Raji (cell line): ENCODE measurements around the gene PPP1R13B.

Source experiments
- POLR2A ChIP-seq: IDR thresholded peaks from 2 replicates; pipeline ENCODE4 v1.6.1; 2011; ENCODE audit warnings: low read depth, low read length, control low read depth; ENCODE audit not compliant: insufficient read depth

The PPP1R13B gene

DNA sequence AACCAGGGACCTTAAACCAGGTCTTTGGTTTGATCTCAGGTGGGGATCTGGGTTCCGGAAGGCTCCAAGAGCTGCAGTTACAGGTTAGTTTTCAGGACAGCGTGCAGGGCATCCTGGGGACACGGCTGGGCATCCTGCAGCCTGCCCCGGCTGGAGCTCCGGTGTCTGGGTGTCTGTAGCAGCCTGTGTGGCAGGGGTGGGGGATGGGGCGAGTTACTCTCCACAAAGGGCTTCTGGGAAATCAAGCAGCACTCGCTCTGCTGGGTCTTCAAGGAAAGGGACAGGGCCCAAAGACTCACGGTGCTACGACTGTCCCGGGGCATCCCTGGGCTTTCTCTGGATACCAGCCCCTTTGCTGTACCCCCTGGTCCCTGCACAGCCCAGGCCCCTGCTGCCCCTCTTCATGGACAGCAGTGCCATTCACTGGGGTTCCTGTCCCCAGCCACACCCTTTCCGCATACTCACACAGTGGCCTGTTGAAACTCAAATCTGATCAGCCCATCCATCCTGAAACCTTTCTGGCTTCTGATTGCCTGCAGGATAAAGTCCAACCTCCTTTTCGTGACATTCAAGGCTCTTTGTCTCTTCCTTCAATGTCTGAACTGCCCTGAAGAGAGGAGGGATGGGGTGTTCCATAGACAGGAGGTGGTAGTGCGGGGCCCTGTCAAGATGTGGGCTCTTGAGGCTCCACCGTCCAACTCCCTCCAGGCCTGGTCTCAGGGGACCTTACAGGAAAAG lies 22.2 kb upstream of the PPP1R13B start:
- TF ChIP-seq POLR2A: no peak

DNA sequence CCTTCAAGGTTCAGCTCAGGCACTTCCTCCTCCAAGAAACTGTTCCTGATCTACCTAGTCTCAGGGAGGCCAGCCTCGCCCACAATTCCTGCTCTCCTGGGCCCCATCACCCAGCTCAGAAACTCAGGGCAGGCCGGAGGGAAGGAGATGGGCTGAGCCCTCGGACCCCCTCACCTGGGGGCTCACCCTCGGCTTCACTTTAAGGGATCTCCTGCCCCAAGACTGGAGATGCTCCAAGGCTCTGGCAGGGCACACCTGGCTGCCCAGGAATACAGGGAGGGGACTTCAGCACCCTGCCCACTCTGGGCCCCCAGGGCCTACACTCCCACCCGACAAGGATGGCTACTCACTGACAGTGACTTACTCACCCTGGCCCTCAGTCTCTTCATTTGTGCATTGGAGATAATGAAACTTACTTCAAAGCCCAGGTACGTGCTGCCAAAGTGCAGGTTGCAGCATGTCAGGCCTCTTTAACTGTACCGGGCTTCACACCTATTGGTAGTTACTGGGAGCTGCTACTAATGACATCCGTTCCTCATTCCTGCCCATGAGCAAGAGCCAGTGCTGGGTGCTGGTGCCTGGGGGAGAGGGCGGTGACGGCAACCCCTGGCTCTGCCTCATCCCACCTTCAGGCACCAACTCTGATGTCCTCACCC lies 21.0 kb upstream of the PPP1R13B start:
- TF ChIP-seq POLR2A: no peak

DNA sequence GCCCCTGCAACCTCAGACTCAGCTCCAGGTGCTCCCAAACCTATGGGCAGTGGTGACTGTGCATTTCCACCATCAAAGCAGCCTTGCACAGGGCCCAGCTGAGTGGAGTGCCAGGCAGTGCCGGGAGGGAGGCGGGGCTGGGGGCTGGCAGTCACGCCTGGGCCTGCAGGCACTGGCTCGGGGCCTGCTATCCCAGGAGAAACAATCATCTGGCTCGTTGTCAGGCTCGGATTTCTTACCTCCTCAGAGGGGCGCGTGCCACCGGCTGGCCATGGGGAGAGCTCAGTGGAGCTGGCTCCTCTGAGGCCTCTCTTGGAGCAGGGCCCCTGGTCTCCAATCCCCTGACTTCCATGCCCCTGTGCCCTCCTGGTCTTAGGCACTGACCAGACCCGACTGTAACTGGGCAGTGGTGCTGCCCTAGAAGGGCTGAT lies 20.2 kb upstream of the PPP1R13B start:
- TF ChIP-seq POLR2A: no peak

DNA sequence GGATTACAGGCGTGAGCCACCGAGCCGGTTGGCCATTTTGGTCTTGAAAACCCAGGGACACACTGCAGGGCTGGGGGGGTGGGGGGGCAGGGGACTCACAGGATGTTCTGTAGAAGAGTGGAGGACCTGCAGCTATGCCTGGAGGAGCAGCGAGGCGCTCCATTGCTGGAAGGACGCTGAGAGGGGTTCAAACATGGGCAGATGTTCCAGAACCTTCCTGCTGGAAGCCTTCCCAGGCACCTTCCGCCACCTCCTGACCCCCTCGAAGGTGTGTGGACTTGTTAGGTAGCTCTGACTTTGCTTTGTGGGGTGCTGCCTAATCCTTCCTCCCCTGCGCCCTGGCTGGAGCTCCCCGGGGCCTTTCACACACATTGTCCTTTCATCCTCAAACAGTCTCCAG lies 19.6 kb upstream of the PPP1R13B start:
- TF ChIP-seq POLR2A: no peak

DNA sequence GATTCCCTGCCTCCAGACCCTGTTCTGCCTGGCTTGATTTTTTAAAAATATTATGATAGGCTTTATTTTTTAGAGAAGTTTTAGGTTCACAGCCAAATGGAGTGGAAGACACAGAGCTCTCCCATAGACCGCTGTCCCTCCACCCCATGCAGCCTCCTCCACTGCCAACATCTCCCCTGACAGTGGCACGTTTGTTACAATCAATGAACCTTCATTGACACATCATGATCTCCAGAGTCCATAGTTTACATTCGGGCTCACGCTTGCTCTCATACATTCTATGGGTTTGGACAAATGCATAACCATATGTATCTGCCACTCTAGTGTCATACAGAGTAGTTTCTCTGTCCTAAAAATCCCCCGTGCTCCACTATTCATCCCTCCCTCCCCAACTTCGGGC lies 15.9 kb upstream of the PPP1R13B start:
- TF ChIP-seq POLR2A: no peak

DNA sequence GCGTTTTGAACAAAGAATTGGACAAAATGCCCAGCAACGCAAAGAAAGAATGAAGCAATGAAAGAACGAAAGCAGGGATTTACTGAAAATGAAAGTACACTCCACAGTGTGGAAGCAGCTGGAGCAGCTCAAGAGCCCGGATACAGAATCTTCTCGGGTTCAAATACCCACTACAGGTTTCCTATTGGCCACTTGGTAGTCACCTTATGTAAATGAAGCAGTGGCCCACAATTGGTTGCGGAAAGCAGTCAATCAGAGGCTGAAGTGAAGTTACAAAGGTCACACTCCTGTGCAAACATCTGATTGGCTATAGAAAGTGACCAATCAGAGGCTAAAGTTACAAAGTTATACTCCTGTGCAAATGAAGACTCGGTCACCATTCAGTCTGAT lies 15.0 kb upstream of the PPP1R13B start:
- no peak for TF ChIP-seq POLR2A

DNA sequence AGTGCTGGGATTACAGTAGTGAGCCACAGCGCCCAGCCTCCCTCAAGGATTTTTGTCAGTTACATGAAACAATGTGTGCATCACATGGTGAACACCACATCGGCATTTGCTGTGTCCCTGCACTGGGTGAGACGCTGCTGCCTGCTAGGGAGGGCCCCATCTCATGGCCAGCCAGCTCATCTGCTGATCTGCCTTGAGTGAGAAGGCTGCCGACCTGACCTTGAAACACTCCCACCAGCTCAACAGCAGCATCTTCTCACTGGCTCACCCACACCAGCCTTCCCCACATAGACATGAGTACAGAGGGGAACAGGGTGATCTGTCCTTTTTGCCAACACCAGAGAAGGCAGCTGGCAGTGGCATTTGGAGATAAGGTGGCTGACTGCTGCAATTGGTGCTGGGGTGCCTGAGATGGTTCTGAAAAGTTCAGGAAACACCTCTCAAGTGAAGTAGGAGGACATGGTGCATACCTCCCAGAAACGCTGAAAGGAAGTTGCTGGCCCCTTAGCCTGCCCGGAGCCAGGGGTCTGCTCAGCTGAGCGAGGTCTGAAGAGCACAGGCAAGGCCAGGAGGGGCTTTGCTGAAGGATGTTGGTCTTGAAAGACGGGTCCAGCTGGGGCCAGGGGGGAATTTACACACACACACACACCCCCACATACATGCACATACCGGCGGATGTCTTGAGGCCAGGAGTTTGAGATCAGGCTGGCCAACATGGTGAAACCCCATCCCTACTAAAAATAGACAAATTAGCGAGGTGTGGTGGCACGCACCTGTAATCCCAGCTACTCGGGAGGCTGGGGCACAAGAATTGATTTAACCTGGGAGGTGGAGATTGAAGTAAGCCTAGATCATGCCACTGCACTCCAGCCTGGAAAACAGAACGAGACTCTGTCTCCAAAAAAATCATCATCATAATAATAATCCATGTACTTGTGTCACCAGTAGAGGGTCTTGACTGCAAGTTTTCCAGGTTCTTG lies 14.3 kb upstream of the PPP1R13B start:
- TF ChIP-seq POLR2A: no peak

DNA sequence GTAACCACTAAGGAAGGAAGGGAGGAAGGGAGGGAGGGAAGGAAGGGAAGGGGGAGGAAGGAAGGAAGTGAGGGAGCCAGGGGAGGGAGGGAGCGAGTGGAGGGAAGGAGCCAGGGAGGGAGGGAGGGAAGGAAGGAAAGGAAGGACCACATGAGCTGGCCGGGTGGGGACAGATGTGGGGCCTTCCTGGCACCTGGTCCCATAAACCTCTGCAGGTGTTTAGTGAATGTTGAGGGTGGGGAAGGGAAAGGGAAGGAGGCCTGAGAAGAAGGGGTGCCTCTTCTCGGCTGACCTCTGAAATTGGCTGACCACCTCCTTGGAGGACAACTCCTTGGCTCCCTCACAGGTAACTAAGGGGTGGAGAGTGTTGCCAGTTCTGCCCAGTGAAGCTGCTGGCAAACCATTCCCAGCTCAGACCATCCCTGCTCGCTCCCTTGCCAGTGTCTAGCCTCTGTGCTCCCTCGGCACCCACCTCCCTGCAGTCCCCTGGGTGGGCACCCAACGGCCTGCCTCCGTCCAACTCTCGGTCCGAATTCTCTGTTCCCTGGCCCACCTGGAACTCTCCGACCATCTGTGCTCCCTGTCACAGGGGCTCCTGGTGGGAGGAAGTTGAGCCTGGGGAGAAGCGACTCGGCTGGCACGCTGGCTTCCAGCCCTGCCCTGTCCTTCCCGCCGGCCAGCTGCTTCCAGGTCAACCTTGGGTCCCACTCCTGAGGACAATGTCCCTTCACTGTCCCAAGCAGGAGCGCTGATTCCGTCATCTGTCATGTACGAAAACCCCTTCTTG lies 12.2 kb upstream of the PPP1R13B start:
- TF ChIP-seq POLR2A: no peak

DNA sequence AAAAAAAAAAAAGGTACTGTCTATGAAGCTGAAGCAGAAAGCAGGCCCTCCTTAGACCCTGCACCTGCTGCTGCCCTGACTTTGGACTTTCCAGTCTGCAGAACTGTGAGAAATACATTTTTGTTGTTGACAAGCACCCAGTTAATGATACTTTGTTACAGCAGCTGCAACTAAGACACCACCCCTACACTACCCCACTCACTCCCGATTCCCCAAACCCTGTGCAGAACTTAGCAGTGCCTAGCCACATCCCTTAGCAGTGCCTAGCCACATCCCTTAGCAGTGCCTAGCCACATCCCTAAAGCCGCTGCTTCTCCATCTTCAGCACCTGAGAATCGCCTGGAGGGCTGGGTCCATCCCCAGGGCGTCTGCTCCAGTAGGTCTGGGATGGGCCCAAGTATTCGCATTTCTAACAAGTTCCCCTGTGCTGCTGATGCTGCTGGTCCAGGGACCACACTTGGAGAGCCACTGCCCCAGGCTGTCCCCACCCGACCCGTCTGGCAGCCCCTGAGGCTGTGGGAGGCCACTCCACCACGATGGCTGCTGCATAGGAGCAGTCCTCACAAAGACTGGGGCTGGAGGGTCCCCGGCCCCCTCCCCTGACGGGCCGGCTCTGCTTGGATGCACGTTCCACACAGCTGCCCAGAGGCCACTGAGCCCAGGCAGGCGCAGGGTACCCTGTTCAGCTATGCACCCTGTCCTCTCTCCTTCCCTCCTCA lies 10.8 kb upstream of the PPP1R13B start:
- TF ChIP-seq POLR2A: no peak

DNA sequence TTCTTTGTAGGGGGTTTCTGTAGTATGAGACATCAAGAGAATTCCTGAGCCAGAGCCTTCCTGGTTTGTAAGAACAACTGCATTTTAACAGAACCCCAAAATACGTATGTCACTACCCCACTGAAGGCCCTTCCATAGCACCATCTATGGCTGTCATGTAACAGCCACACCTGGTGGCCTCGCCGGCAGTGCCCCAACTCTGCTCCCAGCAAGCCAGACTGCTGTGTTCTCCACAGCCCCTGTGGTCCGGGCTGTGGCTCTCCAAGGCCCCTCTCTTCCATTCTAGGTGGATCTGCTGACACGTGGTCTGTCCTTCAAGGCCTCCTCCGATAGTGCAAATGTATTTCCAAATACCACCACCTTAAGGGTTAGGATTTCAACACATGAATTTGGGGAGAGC lies 9.9 kb upstream of the PPP1R13B start:
- no peak for TF ChIP-seq POLR2A

DNA sequence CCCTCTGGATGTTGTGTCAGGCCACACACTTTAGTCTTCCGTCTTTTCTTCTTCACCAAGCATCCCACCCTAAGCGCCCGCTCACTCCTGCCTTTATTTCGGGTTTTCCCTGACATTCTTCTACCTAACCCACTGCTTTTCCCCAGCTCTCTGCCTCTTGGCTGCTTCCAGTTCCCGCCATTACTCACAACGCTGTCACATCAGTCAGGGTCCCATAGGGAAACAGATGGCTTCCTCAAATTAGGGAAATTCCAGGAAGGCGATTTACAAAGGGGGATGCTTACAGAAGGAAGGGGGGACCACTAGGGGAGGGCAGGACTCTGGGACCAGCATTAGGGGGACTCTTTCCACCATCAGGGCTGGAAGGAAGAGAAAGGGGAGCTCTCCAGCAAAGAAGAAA lies 9.2 kb upstream of the PPP1R13B start:
- no peak for TF ChIP-seq POLR2A

DNA sequence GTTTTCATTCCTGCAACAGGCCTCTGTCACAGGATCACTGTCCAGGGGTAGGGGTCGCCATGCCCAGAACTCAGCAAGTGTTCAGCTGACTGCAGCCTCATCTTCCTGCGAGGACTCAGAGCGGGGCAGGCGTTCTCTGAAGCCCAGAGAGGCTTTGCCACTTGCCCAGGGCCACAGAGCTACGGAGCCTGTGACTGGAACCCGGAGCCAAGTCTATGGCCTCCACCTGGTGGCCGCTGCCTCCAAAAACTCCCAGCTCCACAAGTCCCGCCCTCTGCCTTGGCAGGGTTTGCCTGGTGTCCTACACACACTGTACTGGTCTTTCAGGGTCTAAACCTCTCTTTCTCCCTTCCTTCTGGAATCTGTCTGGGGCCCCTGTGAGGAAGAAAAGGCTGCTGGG lies 8.7 kb upstream of the PPP1R13B start:
- no peak for TF ChIP-seq POLR2A

DNA sequence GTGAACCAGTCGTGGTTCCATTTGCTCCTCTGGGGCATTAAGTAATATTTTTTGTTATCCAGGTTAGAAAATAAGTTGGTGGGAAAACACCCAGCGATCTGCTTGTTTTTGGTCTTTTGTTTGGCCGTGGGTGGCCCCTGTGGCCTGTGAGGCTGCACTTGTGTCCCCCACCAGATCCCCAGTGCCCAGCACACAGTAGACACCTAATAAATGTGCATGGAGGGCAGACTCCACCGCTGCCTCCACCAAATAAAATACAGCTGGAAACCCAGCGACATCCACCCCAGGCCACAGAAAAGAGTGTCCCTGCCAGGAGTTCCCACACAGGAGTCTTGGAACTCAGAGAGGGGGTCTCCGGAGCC lies 8.3 kb upstream of the PPP1R13B start:
- no peak for TF ChIP-seq POLR2A

DNA sequence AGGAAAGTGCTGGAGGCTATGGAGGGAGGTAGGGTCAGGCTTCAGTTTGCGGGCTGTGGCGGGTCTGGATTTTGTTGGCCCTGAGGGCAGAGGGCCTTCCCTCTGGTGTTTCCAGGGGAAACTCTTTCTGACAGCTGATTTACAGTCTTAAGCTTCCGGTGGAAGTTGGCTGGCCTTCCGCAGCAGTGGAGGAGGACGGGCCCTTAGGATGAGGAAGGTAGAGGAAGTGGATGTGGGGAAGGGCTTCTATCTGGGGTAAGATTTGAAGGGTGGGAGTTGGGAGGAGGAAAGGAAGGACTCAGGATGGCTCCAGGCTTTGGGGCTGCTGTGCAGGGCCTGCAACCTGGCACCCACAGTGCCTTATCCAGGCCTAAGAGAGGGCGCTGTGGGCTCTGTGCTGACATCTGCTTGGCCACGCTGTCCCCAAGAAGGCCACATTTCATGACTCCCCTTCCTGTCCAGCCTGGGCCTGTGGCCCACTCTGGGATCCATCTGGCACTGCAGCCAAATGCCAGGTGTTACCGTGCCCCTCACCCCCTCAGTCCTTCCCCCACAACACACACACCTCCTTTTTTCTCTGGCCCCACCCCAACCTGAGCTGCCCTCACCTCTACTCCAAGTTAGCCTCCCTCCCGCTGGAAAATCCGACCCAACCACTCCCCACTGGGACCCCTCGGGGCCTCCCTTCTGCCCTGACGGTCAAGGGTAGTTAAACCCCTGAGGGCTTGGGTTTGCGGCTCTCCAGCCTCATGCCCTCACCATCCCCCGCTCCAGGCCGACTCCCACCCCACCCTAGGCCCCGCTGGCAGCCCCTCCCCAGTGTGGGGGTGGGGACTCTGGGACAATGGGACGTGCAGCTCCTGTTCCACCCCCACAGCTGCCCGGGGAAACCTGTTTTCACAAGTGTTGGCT lies 7.7 kb upstream of the PPP1R13B start:
- TF ChIP-seq POLR2A: no peak
